GM12878 (cell line): ENCODE measurements around the gene CDC6. TPM values are rescaled to one million over a fixed set of nuclear protein-coding genes. Genes with fewer than 3 reads are reported as not detected.

Experiments used
- BMI1 ChIP-seq: fragments of 450-650 bp; IDR thresholded peaks from 2 replicates; pipeline ENCODE4 v1.6.1; 2016; ENCODE audit warnings: mild to moderate bottlenecking, moderate library complexity, borderline replicate concordance
- CBFB ChIP-seq: IDR thresholded peaks from 2 replicates; pipeline ENCODE4 v1.6.1; 2016; ENCODE audit warnings: antibody characterized with exemption, low read depth
- EP300 ChIP-seq, 2 experiments: fragments of 150-350 bp in 1 of 2; IDR thresholded peaks; 2 replicates each; pipeline ENCODE4 v1.6.1; 2011 to 2012; ENCODE audit warnings: low read depth in 2 of 2, low read length in 2 of 2, borderline replicate concordance in 1 of 2, improper control_type of control experiment in 1 of 2, inconsistent platforms in 1 of 2; ENCODE audit not compliant: control insufficient read depth in 1 of 2
- ESRRA ChIP-seq: IDR thresholded peaks from 2 replicates; pipeline ENCODE4 v1.6.1; 2012; ENCODE audit warnings: mild to moderate bottlenecking, low read length, improper control_type of control experiment
- ETV6 ChIP-seq, 2 experiments: fragments of 450-650 bp in 1 of 2; IDR thresholded peaks in 1 of 2; conservative IDR thresholded peaks in 1 of 2; 2 replicates each; pipeline ENCODE4 v1.6.1; 2014; ENCODE audit warnings: antibody characterized with exemption in 1 of 2, borderline replicate concordance in 1 of 2, low read depth in 1 of 2, mild to moderate bottlenecking in 1 of 2, moderate library complexity in 1 of 2
- EZH2 ChIP-seq: IDR thresholded peaks from 2 replicates; pipeline ENCODE4 v1.6.1; 2012; ENCODE audit warnings: low read depth, mild to moderate bottlenecking, control low read depth, inconsistent platforms, low read length, borderline replicate concordance; ENCODE audit not compliant: control insufficient read depth
- HDGF ChIP-seq: fragments of 450-650 bp; IDR thresholded peaks from 2 replicates; pipeline ENCODE4 v1.6.1; 2016; ENCODE audit warnings: antibody characterized with exemption
- LARP7 ChIP-seq: fragments of 450-650 bp; IDR thresholded peaks from 2 replicates; pipeline ENCODE4 v1.6.1; 2017; ENCODE audit warnings: mild to moderate bottlenecking
- RELA ChIP-seq: fragments of 450-650 bp; IDR thresholded peaks from 2 replicates; pipeline ENCODE4 v1.8.0; 2014; ENCODE audit warnings: borderline replicate concordance; ENCODE audit not compliant: partially characterized antibody
- SIN3A ChIP-seq: IDR thresholded peaks from 2 replicates; pipeline ENCODE4 v1.6.1; 2012; ENCODE audit warnings: low read depth, low read length, improper control_type of control experiment
- TAF1 ChIP-seq: IDR thresholded peaks from 2 replicates; pipeline ENCODE4 v1.6.1; 2011; ENCODE audit warnings: mild to moderate bottlenecking, low read depth, low read length, borderline replicate concordance
- TBL1XR1 ChIP-seq: IDR thresholded peaks from 2 replicates; pipeline ENCODE4 v1.6.1; 2012; ENCODE audit warnings: low read depth, low read length, improper control_type of control experiment
- TCF3 ChIP-seq: IDR thresholded peaks from 2 replicates; pipeline ENCODE4 v1.6.1; 2012; ENCODE audit warnings: low read depth, mild to moderate bottlenecking, low read length, borderline replicate concordance; ENCODE audit not compliant: insufficient read depth
- ZNF384 ChIP-seq: IDR thresholded peaks from 2 replicates; pipeline ENCODE4 v1.6.1; 2012; ENCODE audit warnings: low read depth, mild to moderate bottlenecking, low read length, improper control_type of control experiment, borderline replicate concordance
- polyA plus RNA-seq, 11 experiments: library from polyadenylated mRNA; depleted of rRNA in 4 of 11; unstranded in 6 of 11; stranded (reverse) in 5 of 11; fragments of >200 nt; fragmentation: Nextera tagmentation in 4 of 11; fragmentation: Illumina TruSeq in 1 of 11; extraction: Ambion mirVana in 4 of 11; extraction: Trizol in 1 of 11; gene quantifications; 1 replicate in 1 of 11; 2 replicates in 10 of 11; pipeline versions ENCODE4 v1.2.1 to v1.2.3, GENCODE V29; 2011 to 2016; ENCODE audit warnings: inconsistent platforms in 2 of 11, missing spikeins in 2 of 11, low read depth in 1 of 11
- total RNA-seq, 4 experiments: library from RNA; depleted of rRNA in 3 of 4; stranded (reverse); fragments of >200 nt in 3 of 4; fragmentation: Illumina TruSeq in 1 of 4; extraction: Trizol in 1 of 4; gene quantifications; 2 replicates each; pipeline versions ENCODE4 v1.2.1 to v1.2.3, GENCODE V29; 2013 to 2021
- TF ChIP-seq, protein P1 (sequence below): IDR thresholded peaks from 2 replicates; pipeline ENCODE4 v1.6.1; 2011; ENCODE audit warnings: mild to moderate bottlenecking, low read depth, low read length, moderate library complexity; ENCODE audit not compliant: insufficient replicate concordance
- TF ChIP-seq, protein P2 (sequence below): fragments of 450-650 bp; IDR thresholded peaks from 2 replicates; pipeline ENCODE4 v1.6.1; 2017; ENCODE audit warnings: low read depth, mild to moderate bottlenecking, moderate library complexity
- TF ChIP-seq, protein P3 (sequence below): fragments of 450-650 bp; IDR thresholded peaks from 2 replicates; pipeline ENCODE4 v1.6.1; 2017; ENCODE audit warnings: mild to moderate bottlenecking, low read depth, inconsistent platforms; ENCODE audit not compliant: poor library complexity, severe bottlenecking
- TF ChIP-seq, protein P4 (sequence below): IDR thresholded peaks from 2 replicates; pipeline ENCODE4 v1.6.1; 2012; ENCODE audit warnings: low read length, inconsistent platforms
- TF ChIP-seq, protein P5 (sequence below): IDR thresholded peaks from 2 replicates; pipeline ENCODE4 v1.6.1; 2011; ENCODE audit warnings: borderline replicate concordance, low read depth, mild to moderate bottlenecking, moderate library complexity, low read length; ENCODE audit not compliant: insufficient read depth, poor library complexity, severe bottlenecking

Gene CDC6
- total and polyA plus RNA-seq, 10 of the 15 experiments (the other 5 are each of a cell fraction or from before 2014, with no cell fraction given): 13.3 to 60.9 (median 47.6) TPM

DNA sequence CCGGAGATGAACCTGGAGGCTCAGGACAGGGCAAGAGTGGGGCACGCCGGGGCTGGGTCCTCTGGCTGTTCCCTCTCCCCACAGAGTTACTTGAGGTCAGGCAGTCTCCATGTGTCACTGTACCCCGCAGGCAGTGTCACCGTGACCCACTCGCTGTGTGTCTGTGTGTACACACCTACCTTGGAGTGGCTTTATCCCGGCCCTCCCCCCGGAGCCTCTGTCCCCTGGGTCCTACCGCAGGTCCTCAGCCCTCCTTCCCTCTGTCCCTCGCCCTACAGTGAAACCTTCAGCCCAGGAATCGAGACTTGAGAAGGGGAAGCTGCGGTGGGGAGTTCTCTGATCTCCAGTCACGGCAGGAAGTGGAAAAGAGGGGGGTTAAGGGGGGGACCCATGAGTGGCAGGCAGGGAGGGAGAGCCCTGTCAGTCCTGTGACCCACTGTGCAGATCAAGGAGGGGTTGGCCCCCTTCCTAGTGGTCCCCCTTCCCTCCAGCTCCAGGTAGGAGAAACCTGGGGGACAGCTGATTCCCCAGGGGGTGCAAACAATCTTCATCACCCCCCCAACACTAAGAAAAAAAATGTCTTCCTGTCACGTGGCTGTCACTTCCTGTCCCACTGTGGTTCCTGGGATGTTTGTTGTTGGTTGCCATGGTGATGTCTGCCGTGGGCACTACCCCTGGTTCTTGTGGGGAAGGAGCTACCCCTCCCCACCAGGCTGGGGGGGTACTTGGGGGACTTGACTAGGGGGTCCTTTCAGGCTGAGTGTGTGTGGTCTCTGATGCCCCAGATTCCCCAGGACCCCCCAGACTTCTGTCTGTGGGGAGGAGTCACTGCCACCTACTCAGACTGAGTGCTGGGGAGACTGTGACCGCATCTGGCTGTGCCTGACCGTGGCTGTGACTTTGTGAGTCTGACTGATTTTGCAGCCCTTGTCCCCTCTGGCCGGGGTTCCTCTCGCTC, 35.0 kb downstream of the CDC6 start (continued):
- TF ChIP-seq ETV6 (conservative IDR thresholded peaks at IDR 0.05 in 1 of 2, IDR thresholded peaks at IDR 0.05 in 1 of 2; ENCODE audit: borderline replicate concordance in 1 of 2, low read depth in 1 of 2) (peak; percentile 100), RELA (peak; percentile 9), LARP7 (peak; percentile 95), BMI1 (peak; percentile 100), HDGF (0 out of 2 replicates have a peak, but pooled peaks have one; percentile 22), SIN3A (peak; percentile 76), ESRRA (no peak), EZH2 (no peak), ZNF384 (peak; percentile 96), TCF3 (peak; percentile 73), CBFB (peak; percentile 94), TAF1 (peak; percentile 65; the same call in 1 of the 2 replicates), TBL1XR1 (peak; percentile 91), EP300 (IDR thresholded peaks at IDR 0.05; ENCODE audit: borderline replicate concordance in 1 of 2, control insufficient read depth in 1 of 2, low read depth in 2 of 2, low read length in 2 of 2) (peak; percentile 81 to 89)
- TF ChIP-seq, protein P1, sequence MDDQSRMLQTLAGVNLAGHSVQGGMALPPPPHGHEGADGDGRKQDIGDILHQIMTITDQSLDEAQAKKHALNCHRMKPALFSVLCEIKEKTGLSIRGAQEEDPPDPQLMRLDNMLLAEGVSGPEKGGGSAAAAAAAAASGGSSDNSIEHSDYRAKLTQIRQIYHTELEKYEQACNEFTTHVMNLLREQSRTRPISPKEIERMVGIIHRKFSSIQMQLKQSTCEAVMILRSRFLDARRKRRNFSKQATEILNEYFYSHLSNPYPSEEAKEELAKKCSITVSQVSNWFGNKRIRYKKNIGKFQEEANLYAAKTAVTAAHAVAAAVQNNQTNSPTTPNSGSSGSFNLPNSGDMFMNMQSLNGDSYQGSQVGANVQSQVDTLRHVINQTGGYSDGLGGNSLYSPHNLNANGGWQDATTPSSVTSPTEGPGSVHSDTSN: peak; percentile 92
- TF ChIP-seq, protein P2, sequence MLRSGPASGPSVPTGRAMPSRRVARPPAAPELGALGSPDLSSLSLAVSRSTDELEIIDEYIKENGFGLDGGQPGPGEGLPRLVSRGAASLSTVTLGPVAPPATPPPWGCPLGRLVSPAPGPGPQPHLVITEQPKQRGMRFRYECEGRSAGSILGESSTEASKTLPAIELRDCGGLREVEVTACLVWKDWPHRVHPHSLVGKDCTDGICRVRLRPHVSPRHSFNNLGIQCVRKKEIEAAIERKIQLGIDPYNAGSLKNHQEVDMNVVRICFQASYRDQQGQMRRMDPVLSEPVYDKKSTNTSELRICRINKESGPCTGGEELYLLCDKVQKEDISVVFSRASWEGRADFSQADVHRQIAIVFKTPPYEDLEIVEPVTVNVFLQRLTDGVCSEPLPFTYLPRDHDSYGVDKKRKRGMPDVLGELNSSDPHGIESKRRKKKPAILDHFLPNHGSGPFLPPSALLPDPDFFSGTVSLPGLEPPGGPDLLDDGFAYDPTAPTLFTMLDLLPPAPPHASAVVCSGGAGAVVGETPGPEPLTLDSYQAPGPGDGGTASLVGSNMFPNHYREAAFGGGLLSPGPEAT: peak; percentile 99
- TF ChIP-seq, protein P3, sequence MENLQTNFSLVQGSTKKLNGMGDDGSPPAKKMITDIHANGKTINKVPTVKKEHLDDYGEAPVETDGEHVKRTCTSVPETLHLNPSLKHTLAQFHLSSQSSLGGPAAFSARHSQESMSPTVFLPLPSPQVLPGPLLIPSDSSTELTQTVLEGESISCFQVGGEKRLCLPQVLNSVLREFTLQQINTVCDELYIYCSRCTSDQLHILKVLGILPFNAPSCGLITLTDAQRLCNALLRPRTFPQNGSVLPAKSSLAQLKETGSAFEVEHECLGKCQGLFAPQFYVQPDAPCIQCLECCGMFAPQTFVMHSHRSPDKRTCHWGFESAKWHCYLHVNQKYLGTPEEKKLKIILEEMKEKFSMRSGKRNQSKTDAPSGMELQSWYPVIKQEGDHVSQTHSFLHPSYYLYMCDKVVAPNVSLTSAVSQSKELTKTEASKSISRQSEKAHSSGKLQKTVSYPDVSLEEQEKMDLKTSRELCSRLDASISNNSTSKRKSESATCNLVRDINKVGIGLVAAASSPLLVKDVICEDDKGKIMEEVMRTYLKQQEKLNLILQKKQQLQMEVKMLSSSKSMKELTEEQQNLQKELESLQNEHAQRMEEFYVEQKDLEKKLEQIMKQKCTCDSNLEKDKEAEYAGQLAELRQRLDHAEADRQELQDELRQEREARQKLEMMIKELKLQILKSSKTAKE: peak; percentile 92
- TF ChIP-seq, protein P4, sequence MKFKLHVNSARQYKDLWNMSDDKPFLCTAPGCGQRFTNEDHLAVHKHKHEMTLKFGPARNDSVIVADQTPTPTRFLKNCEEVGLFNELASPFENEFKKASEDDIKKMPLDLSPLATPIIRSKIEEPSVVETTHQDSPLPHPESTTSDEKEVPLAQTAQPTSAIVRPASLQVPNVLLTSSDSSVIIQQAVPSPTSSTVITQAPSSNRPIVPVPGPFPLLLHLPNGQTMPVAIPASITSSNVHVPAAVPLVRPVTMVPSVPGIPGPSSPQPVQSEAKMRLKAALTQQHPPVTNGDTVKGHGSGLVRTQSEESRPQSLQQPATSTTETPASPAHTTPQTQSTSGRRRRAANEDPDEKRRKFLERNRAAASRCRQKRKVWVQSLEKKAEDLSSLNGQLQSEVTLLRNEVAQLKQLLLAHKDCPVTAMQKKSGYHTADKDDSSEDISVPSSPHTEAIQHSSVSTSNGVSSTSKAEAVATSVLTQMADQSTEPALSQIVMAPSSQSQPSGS: no peak
- TF ChIP-seq, protein P5, sequence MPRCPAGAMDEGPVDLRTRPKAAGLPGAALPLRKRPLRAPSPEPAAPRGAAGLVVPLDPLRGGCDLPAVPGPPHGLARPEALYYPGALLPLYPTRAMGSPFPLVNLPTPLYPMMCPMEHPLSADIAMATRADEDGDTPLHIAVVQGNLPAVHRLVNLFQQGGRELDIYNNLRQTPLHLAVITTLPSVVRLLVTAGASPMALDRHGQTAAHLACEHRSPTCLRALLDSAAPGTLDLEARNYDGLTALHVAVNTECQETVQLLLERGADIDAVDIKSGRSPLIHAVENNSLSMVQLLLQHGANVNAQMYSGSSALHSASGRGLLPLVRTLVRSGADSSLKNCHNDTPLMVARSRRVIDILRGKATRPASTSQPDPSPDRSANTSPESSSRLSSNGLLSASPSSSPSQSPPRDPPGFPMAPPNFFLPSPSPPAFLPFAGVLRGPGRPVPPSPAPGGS: peak; percentile 84
